GM18858 (cell line): Measurements from ENCODE around the gene KANK2.
"Not testable (repeated sequence)": the region's sequence is repeated elsewhere in the genome, so short reads cannot be mapped to it uniquely, and the experiment has no call there.

Source experiments
- ATAC-seq: cut with Tn5 transposase; IDR thresholded peaks from one replicate; pipeline ENCODE4 v1.9.1; 2021; ENCODE audit not compliant: unreplicated experiment

The KANK2 gene

GRCh38 chr19:11142528-11143171 lies 54.7 kb downstream of the KANK2 start:
- no peak for ATAC-seq

- no peak for ATAC-seq
Observed at GRCh38 chr19:11141937-11142527, 55.3 kb downstream of the KANK2 start.

GRCh38 chr19:11140896-11141295 lies 56.4 kb downstream of the KANK2 start:
- ATAC-seq = no peak

- ATAC-seq = not testable (repeated sequence)
Observed at GRCh38 chr19:11140023-11140538, 57.3 kb downstream of the KANK2 start.

- no peak for ATAC-seq
Observed at GRCh38 chr19:11138601-11139300, 58.6 kb downstream of the KANK2 start.

- ATAC-seq = no peak
Observed at GRCh38 chr19:11137542-11138384, 59.6 kb downstream of the KANK2 start.

GRCh38 chr19:11136400-11137101 lies 60.8 kb downstream of the KANK2 start:
- ATAC-seq = no peak

GRCh38 chr19:11131471-11131870 lies 65.9 kb downstream of the KANK2 start:
- ATAC-seq = no peak

GRCh38 chr19:11130824-11131455 lies 66.4 kb downstream of the KANK2 start:
- no peak for ATAC-seq

GRCh38 chr19:11127905-11128304 lies 69.4 kb downstream of the KANK2 start:
- no peak for ATAC-seq

GRCh38 chr19:11125994-11126685 lies 71.2 kb downstream of the KANK2 start:
- ATAC-seq = no peak

GRCh38 chr19:11124157-11124556 lies 73.2 kb downstream of the KANK2 start:
- ATAC-seq = not testable (repeated sequence)

GRCh38 chr19:11123114-11123513 lies 74.2 kb downstream of the KANK2 start:
- no peak for ATAC-seq

- not testable (repeated sequence) for ATAC-seq
Observed at GRCh38 chr19:11121963-11122362, 75.4 kb downstream of the KANK2 start.

- no peak for ATAC-seq
Observed at GRCh38 chr19:11116507-11116906, 80.8 kb downstream of the KANK2 start.

GRCh38 chr19:11115895-11116446 lies 81.4 kb downstream of the KANK2 start:
- ATAC-seq = no peak

GRCh38 chr19:11115042-11115441 lies 82.3 kb downstream of the KANK2 start:
- no peak for ATAC-seq
